ENCODE data around the gene CSTF3. TPM values are rescaled to one million over a fixed set of nuclear protein-coding genes. Genes with fewer than 3 reads are reported as not detected.

CSTF3 gene
- polyA plus RNA-seq, 2 donors, result 14.8 to 30.4 TPM

DNA sequence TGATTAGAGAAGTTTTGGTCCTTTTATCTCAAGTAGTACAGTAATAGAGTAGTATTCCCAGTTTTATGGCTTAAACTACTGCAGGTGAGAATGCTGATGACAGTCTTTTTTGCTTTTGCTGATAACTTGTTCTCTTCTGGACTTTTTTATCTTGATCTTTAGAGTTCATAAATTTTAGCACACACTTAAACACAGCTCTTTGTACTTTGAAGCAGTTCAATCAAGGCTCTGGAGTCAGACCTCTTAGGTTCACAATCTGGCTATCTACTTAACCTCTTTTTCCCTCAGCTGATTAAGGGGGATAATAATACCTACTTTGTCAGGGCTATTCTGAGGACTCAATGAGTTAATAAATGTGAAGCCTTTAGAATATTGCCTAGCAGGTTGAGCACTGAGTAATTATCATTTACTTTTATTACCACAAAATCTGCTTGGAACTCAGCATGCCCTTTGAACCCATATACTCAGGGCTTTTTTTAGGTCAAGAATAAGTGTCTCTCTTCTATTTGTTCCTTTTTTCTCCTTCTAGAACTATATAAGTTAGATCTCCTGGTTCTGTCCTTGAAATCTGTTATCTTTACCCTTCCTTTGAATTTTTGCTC is 51.9 kb downstream of the CSTF3 start:
- Histone ChIP-seq H3K36me3 (ENCODE audit: control insufficient read depth in 2 of 2, insufficient read depth in 2 of 2, low read length in 1 of 2) (no peaks in the 10 kb centered on the region), H3K4me3 (ENCODE audit: low read depth in 1 of 2, low read length in 2 of 2) (no peak overlapping the region), H3K9me3 (ENCODE audit: control insufficient read depth in 2 of 2, insufficient read depth in 1 of 2, low read depth in 1 of 2, low read length in 1 of 2) (no peaks in the 10 kb centered on the region), H3K27me3 (ENCODE audit: control insufficient read depth in 1 of 2, insufficient read depth in 2 of 2, low read length in 2 of 2) (no peaks in the 10 kb centered on the region), H3K27ac (ENCODE audit: low read depth in 2 of 2, low read length in 1 of 2) (no peak overlapping the region), H3K4me1 (ENCODE audit: control insufficient read depth in 2 of 2, insufficient read depth in 2 of 2, low read length in 1 of 2) (no peaks in the 10 kb centered on the region)

GRCh38 chr11:33103836-33104235 is 57.4 kb downstream of the CSTF3 start:
- peaks cover 5% of the 10 kb centered on the region in 2 donors for H3K36me3 ChIP-seq (ENCODE audit: control insufficient read depth in 2 of 2, insufficient read depth in 2 of 2, low read length in 1 of 2)
- no peaks in the 10 kb centered on the region for H3K27me3 ChIP-seq (ENCODE audit: control insufficient read depth in 1 of 2, insufficient read depth in 2 of 2, low read length in 2 of 2)
- no peak overlapping the region for H3K27ac ChIP-seq (ENCODE audit: low read depth in 2 of 2, low read length in 1 of 2)
- no peaks in the 10 kb centered on the region for H3K9me3 ChIP-seq (ENCODE audit: control insufficient read depth in 2 of 2, insufficient read depth in 1 of 2, low read depth in 1 of 2, low read length in 1 of 2)
- H3K4me3 ChIP-seq (ENCODE audit: low read depth in 1 of 2, low read length in 2 of 2), result no peak overlapping the region
- H3K4me1 ChIP-seq (ENCODE audit: control insufficient read depth in 2 of 2, insufficient read depth in 2 of 2, low read length in 1 of 2), result no peaks in the 10 kb centered on the region

- H3K27me3 ChIP-seq (ENCODE audit: control insufficient read depth in 1 of 2, insufficient read depth in 2 of 2, low read length in 2 of 2), result no peaks in the 10 kb centered on the region
- no peaks in the 10 kb centered on the region for H3K9me3 ChIP-seq (ENCODE audit: control insufficient read depth in 2 of 2, insufficient read depth in 1 of 2, low read depth in 1 of 2, low read length in 1 of 2)
- H3K4me1 ChIP-seq (ENCODE audit: control insufficient read depth in 2 of 2, insufficient read depth in 2 of 2, low read length in 1 of 2), result no peaks in the 10 kb centered on the region
- H3K27ac ChIP-seq (ENCODE audit: low read depth in 2 of 2, low read length in 1 of 2), result no peak overlapping the region
- H3K4me3 ChIP-seq (ENCODE audit: low read depth in 1 of 2, low read length in 2 of 2), result no peak overlapping the region
- WGBS, 2 donors, result 35 to 39% methylated on average over 1 of the region's 1 CpG
- H3K36me3 ChIP-seq (ENCODE audit: control insufficient read depth in 2 of 2, insufficient read depth in 2 of 2, low read length in 1 of 2), result peaks cover 0 to 2% of the 10 kb centered on the region in 2 donors
These were observed 67.1 kb downstream of the CSTF3 start for GRCh38 chr11:33094157-33094556.

DNA sequence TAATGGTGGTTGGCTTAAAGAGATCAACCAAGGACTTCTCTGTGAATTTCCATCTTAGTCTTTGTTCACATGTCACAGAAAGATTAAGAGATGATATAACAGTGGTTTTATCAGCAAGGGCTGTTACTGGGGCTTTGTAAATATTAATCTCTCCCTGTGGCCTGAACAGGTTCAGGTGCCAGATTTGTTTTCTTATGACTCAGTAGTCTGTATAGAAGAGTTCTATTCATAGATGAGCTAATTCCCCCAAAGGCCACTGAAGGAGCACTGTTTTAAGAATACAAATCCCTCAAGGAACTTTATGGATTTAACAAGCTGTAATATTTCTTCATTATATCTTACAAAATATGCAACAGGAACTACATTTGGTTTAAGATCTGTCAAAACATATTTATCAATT is 71.5 kb downstream of the CSTF3 start:
- no peaks in the 10 kb centered on the region for H3K4me1 ChIP-seq (ENCODE audit: control insufficient read depth in 2 of 2, insufficient read depth in 2 of 2, low read length in 1 of 2)
- no peak overlapping the region for H3K4me3 ChIP-seq (ENCODE audit: low read depth in 1 of 2, low read length in 2 of 2)
- peaks cover 0 to 3% of the 10 kb centered on the region in 2 donors for H3K36me3 ChIP-seq (ENCODE audit: control insufficient read depth in 2 of 2, insufficient read depth in 2 of 2, low read length in 1 of 2)
- H3K27ac ChIP-seq (ENCODE audit: low read depth in 2 of 2, low read length in 1 of 2), result no peak overlapping the region
- H3K27me3 ChIP-seq (ENCODE audit: control insufficient read depth in 1 of 2, insufficient read depth in 2 of 2, low read length in 2 of 2), result no peaks in the 10 kb centered on the region
- H3K9me3 ChIP-seq (ENCODE audit: control insufficient read depth in 2 of 2, insufficient read depth in 1 of 2, low read depth in 1 of 2, low read length in 1 of 2), result no peaks in the 10 kb centered on the region

GRCh38 chr11:33086017-33086416 is 75.3 kb downstream of the CSTF3 start:
- H3K4me3 ChIP-seq (ENCODE audit: low read depth in 1 of 2, low read length in 2 of 2), result no peak overlapping the region
- no peak overlapping the region for H3K27ac ChIP-seq (ENCODE audit: low read depth in 2 of 2, low read length in 1 of 2)
- peaks cover 0 to 3% of the 10 kb centered on the region in 2 donors for H3K36me3 ChIP-seq (ENCODE audit: control insufficient read depth in 2 of 2, insufficient read depth in 2 of 2, low read length in 1 of 2)
- H3K27me3 ChIP-seq (ENCODE audit: control insufficient read depth in 1 of 2, insufficient read depth in 2 of 2, low read length in 2 of 2), result no peaks in the 10 kb centered on the region
- 86 to 93% methylated on average over 1 of the region's 1 CpG for WGBS, 2 donors
- no peaks in the 10 kb centered on the region for H3K4me1 ChIP-seq (ENCODE audit: control insufficient read depth in 2 of 2, insufficient read depth in 2 of 2, low read length in 1 of 2)
- H3K9me3 ChIP-seq (ENCODE audit: control insufficient read depth in 2 of 2, insufficient read depth in 1 of 2, low read depth in 1 of 2, low read length in 1 of 2), result no peaks in the 10 kb centered on the region

DNA sequence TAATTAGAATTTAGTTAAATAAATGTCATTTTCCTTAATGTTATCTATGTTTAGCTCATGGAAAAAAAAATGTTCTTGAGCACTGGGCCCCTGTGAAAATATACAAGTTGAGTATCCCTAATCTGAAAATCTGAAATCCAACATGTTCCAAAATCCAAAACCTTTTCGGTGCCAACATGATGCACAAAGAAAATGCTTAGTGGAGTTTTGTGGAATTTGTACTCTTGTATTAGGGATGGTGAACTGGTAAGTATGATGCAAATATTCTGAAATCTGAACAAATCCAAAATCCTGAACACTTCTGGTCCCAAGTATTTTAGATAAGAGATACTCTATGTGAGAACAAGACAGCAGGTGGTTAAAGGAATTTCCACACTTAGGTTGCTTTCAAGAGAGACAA is 77.4 kb downstream of the CSTF3 start:
- H3K27ac ChIP-seq (ENCODE audit: low read depth in 2 of 2, low read length in 1 of 2), result no peak overlapping the region
- H3K4me3 ChIP-seq (ENCODE audit: low read depth in 1 of 2, low read length in 2 of 2), result no peak overlapping the region
- H3K27me3 ChIP-seq (ENCODE audit: control insufficient read depth in 1 of 2, insufficient read depth in 2 of 2, low read length in 2 of 2), result no peaks in the 10 kb centered on the region
- H3K36me3 ChIP-seq (ENCODE audit: control insufficient read depth in 2 of 2, insufficient read depth in 2 of 2, low read length in 1 of 2), result peaks cover 3% of the 10 kb centered on the region in 2 donors
- 90 to 99% methylated on average over 1 of the region's 1 CpG for WGBS, 2 donors
- no peaks in the 10 kb centered on the region for H3K4me1 ChIP-seq (ENCODE audit: control insufficient read depth in 2 of 2, insufficient read depth in 2 of 2, low read length in 1 of 2)
- no peaks in the 10 kb centered on the region for H3K9me3 ChIP-seq (ENCODE audit: control insufficient read depth in 2 of 2, insufficient read depth in 1 of 2, low read depth in 1 of 2, low read length in 1 of 2)

GRCh38 chr11:33072465-33072864 is 88.8 kb downstream of the CSTF3 start:
- H3K9me3 ChIP-seq (ENCODE audit: control insufficient read depth in 2 of 2, insufficient read depth in 1 of 2, low read depth in 1 of 2, low read length in 1 of 2), result no peaks in the 10 kb centered on the region
- no peak overlapping the region for H3K27ac ChIP-seq (ENCODE audit: low read depth in 2 of 2, low read length in 1 of 2)
- peaks cover 13 to 38% of the 10 kb centered on the region in 2 donors for H3K36me3 ChIP-seq (ENCODE audit: control insufficient read depth in 2 of 2, insufficient read depth in 2 of 2, low read length in 1 of 2)
- H3K4me3 ChIP-seq (ENCODE audit: low read depth in 1 of 2, low read length in 2 of 2), result no peak overlapping the region
- WGBS, 2 donors, result 88 to 90% methylated on average over 8 of the region's 8 CpGs
- H3K4me1 ChIP-seq (ENCODE audit: control insufficient read depth in 2 of 2, insufficient read depth in 2 of 2, low read length in 1 of 2), result peaks cover 0 to 1% of the 10 kb centered on the region in 2 donors
- H3K27me3 ChIP-seq (ENCODE audit: control insufficient read depth in 1 of 2, insufficient read depth in 2 of 2, low read length in 2 of 2), result no peaks in the 10 kb centered on the region

DNA sequence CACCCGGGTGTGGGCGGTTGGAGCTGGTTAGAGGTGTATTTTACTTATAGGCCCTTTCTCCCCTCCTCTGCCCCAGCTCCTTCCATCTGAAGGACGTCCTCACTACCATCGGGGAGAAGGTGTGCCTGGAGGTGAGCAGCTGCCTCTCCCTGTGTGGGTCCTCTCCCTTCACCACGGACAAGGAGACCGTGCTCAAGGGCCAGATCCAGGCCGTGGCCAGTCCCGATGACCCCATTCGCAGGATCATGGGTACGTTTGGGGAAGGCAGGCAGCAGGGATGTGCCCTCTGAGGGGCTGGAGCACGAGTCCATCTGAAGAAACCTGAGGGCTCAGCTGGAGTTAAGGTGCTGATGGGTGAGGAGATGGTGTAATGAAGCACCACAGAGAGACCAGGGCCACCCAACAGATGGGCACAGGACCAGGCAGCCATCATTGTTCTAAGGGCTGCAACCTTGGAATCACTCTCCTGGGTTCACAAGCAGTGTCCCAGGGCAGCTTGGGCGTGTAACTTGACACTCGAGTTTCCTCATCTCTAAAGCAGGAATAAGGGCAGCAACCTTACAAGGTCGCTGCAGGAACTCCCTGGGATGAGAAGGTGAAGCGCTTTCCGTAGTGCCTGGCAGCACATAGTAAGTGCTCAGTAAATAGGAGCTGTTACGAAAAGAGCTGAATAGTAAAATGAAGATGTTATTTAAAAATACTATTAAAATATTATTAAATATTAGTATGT is 92.5 kb downstream of the CSTF3 start:
- no peak overlapping the region for H3K27ac ChIP-seq (ENCODE audit: low read depth in 2 of 2, low read length in 1 of 2)
- H3K27me3 ChIP-seq (ENCODE audit: control insufficient read depth in 1 of 2, insufficient read depth in 2 of 2, low read length in 2 of 2), result no peaks in the 10 kb centered on the region
- 95 to 98% methylated on average over 17 of the region's 17 CpGs for WGBS, 2 donors
- peaks cover 11 to 31% of the 10 kb centered on the region in 2 donors for H3K36me3 ChIP-seq (ENCODE audit: control insufficient read depth in 2 of 2, insufficient read depth in 2 of 2, low read length in 1 of 2)
- H3K4me1 ChIP-seq (ENCODE audit: control insufficient read depth in 2 of 2, insufficient read depth in 2 of 2, low read length in 1 of 2), result peaks cover 0 to 7% of the 10 kb centered on the region in 2 donors
- H3K9me3 ChIP-seq (ENCODE audit: control insufficient read depth in 2 of 2, insufficient read depth in 1 of 2, low read depth in 1 of 2, low read length in 1 of 2), result no peaks in the 10 kb centered on the region
- H3K4me3 ChIP-seq (ENCODE audit: low read depth in 1 of 2, low read length in 2 of 2), result no peak overlapping the region

- 84 to 91% methylated on average over 3 of the region's 3 CpGs for WGBS, 2 donors
- H3K36me3 ChIP-seq (ENCODE audit: control insufficient read depth in 2 of 2, insufficient read depth in 2 of 2, low read length in 1 of 2), result peaks cover 5 to 25% of the 10 kb centered on the region in 2 donors
- H3K4me3 ChIP-seq (ENCODE audit: low read depth in 1 of 2, low read length in 2 of 2), result no peak overlapping the region
- no peaks in the 10 kb centered on the region for H3K9me3 ChIP-seq (ENCODE audit: control insufficient read depth in 2 of 2, insufficient read depth in 1 of 2, low read depth in 1 of 2, low read length in 1 of 2)
- peaks cover 0 to 7% of the 10 kb centered on the region in 2 donors for H3K4me1 ChIP-seq (ENCODE audit: control insufficient read depth in 2 of 2, insufficient read depth in 2 of 2, low read length in 1 of 2)
- no peaks in the 10 kb centered on the region for H3K27me3 ChIP-seq (ENCODE audit: control insufficient read depth in 1 of 2, insufficient read depth in 2 of 2, low read length in 2 of 2)
- H3K27ac ChIP-seq (ENCODE audit: low read depth in 2 of 2, low read length in 1 of 2), result no peak overlapping the region
These were observed 94.0 kb downstream of the CSTF3 start for GRCh38 chr11:33067294-33067693.

Measured in esophagus (tissue), 2 donors.